Measurements from ENCODE around the gene EIPR1. TPM values are rescaled to one million over a fixed set of nuclear protein-coding genes. Genes with fewer than 3 reads are reported as not detected.

Gene EIPR1
- total RNA-seq, 2 experiments from 2014 or later = 36.2 to 42.7 TPM

DNA sequence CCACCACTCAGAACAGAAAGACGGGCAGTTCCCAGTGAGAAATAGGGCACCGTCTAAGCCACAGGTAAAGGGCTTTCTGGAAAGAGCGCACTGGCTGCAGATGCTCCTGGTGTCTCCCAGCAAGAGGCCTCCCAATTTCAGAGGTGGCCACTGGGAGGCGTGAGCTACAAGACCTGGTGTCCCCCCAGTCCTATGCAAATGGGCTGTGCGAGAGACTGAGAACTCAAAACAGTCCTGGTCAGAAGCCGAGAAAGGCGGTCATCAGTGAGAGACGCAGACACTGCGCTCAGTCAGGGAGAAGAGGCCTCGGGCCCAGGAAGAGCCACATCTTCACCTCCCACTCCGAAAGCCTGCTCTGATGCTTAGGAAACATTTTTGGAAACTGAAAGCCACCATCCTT is 179.5 kb downstream of the EIPR1 start:
- Mint-ChIP-seq H3K27me3 (no peaks in the 10 kb centered on the region), H3K4me3 (no peak overlapping the region), H3K27ac (no peak overlapping the region), H3K9me3 (no peaks in the 10 kb centered on the region), H3K4me1 (peaks cover 2% of the 10 kb centered on the region), H3K36me3 (ENCODE audit: low read depth) (peaks cover 4% of the 10 kb centered on the region)
- ChIA-PET POLR2A (no interaction called here), CTCF (interaction anchor here (1.0 kb wide), 1 partner anchor 9 kb away, joined by 3 read pairs; no protein-coding TSS in a partner anchor)
- DNase-seq = no peak

DNA sequence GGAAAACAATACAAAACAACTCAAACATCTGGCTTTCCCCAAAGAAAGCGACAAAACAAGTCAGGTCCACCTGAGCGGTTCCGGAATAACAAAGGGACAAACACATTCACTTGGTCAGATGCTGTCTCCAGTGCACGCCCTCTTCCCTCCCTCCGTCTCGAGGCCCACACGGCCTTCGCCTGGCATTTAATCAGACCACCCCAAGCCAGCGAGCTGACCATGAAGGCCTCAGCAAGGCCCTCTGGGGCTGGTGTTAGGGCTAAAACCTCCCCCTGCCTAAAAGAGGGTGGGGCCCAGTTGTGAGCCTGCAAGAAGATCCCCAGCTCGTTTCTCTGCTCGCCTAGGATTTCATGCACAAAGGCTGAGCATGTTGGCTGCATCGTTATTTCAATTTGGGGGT is 180.3 kb downstream of the EIPR1 start:
- ChIA-PET POLR2A (no interaction called here), CTCF (interaction anchor here (2.0 kb wide), 1 partner anchor 11 kb away, joined by 5 read pairs; no protein-coding TSS in a partner anchor)
- Mint-ChIP-seq H3K4me3 (no peak overlapping the region), H3K9me3 (no peaks in the 10 kb centered on the region), H3K27me3 (no peaks in the 10 kb centered on the region), H3K27ac (no peak overlapping the region), H3K4me1 (peaks cover 2% of the 10 kb centered on the region), H3K36me3 (ENCODE audit: low read depth) (peaks cover 8% of the 10 kb centered on the region)
- DNase-seq = no peak

DNA sequence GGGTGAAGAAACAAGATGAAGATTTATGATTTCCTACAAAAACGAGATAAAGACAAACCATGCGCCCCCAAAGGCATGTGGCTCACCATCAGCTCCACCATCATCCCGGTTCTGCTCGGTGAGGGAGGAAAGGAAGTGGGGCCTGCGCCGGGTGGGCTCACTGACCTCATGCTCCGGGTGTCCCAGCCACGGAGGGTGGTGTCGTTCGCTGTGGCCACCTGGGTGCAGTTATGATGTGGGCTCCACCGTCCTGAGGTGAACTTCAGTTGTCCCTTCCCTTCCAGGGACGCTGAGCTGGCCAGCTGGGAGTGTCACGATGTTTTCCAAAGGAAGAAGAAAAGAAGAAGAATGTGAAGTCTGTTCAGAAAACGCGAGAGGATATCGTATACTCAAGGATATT is 180.9 kb downstream of the EIPR1 start:
- H3K4me3 Mint-ChIP-seq = no peak overlapping the region
- H3K9me3 Mint-ChIP-seq = no peaks in the 10 kb centered on the region
- DNase-seq = no peak
- POLR2A ChIA-PET = no interaction called here
- H3K4me1 Mint-ChIP-seq = peaks cover 2% of the 10 kb centered on the region
- H3K27ac Mint-ChIP-seq = no peak overlapping the region
- H3K36me3 Mint-ChIP-seq (ENCODE audit: low read depth) = peaks cover 10% of the 10 kb centered on the region
- CTCF ChIA-PET = interaction anchor here (0.5 to 2.0 kb wide), 2 partner anchors 11 to 43 kb away, joined by 3 to 5 read pairs; no protein-coding TSS in a partner anchor
- H3K27me3 Mint-ChIP-seq = no peaks in the 10 kb centered on the region

DNA sequence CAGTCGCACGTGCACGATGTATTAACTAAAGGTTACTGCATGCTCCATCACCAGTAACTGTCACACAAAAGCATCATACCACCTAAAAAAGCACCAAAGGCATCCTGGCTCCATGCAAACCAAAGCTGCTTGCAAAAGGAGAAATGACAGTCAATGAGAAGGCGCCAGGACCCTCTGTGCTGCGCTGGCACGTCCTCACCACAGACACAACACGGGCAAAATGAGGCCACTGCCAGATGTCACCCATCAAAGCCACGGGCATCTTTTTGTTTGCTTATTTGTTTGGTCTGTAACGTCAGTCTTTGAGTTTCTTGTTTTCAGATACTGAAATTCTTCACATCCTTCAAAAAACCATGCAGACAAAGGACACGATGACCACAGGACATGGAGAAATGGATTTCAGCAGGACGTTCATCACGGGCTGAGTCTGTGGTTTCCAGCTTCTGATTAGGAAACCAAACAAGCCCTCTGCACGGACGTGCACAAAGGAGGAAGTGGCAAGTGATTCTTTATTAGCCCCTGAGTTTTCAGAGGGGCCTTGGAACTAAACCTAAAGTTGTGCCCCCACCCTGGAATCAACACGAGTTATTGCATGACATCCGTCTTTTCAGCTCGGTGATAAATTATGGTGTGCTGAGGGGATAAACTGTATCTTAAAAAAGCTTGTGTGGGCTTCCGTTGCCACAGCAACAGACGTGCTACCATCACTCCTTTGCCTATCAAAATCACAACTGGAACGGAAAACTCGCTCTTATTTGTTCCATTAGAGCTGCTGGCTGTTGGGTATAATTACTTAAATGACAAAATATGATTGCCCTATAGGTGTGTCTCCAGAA is 181.8 kb downstream of the EIPR1 start:
- H3K27me3 Mint-ChIP-seq = no peaks in the 10 kb centered on the region
- peaks cover 10% of the 10 kb centered on the region for H3K36me3 Mint-ChIP-seq (ENCODE audit: low read depth)
- H3K4me3 Mint-ChIP-seq = no peak overlapping the region
- no peak overlapping the region for H3K27ac Mint-ChIP-seq
- no peak for DNase-seq
- no peaks in the 10 kb centered on the region for H3K9me3 Mint-ChIP-seq
- peaks cover 2% of the 10 kb centered on the region for H3K4me1 Mint-ChIP-seq
- ChIA-PET CTCF (interaction anchor here (0.5 to 2.0 kb wide), 2 partner anchors 12 to 44 kb away, joined by 3 to 5 read pairs; no protein-coding TSS in a partner anchor), POLR2A (no interaction called here)

DNA sequence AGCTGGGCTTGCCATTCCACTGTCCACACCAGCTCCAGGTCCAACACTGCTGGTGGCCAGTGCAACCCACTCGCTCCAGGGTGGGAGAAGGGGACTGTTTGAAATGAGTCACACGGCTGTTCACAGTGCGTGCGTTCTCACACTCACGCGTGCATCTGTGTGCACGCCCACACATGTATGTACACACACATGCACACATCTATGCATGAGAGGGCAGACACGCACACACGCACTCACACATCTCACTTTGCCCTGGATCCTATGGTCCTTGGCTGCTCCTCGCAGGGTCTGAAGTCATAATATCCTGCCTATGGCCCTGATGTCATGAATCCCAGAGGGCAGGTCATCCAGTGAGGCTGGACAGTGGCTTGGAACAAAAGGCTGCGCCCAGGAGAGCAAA is 182.8 kb downstream of the EIPR1 start:
- Mint-ChIP-seq H3K27ac (no peak overlapping the region), H3K36me3 (ENCODE audit: low read depth) (peaks cover 10% of the 10 kb centered on the region), H3K27me3 (no peaks in the 10 kb centered on the region), H3K4me3 (no peak overlapping the region), H3K4me1 (peaks cover 2% of the 10 kb centered on the region), H3K9me3 (no peaks in the 10 kb centered on the region)
- no peak for DNase-seq
- ChIA-PET POLR2A (no interaction called here), CTCF (no interaction called here)

DNA sequence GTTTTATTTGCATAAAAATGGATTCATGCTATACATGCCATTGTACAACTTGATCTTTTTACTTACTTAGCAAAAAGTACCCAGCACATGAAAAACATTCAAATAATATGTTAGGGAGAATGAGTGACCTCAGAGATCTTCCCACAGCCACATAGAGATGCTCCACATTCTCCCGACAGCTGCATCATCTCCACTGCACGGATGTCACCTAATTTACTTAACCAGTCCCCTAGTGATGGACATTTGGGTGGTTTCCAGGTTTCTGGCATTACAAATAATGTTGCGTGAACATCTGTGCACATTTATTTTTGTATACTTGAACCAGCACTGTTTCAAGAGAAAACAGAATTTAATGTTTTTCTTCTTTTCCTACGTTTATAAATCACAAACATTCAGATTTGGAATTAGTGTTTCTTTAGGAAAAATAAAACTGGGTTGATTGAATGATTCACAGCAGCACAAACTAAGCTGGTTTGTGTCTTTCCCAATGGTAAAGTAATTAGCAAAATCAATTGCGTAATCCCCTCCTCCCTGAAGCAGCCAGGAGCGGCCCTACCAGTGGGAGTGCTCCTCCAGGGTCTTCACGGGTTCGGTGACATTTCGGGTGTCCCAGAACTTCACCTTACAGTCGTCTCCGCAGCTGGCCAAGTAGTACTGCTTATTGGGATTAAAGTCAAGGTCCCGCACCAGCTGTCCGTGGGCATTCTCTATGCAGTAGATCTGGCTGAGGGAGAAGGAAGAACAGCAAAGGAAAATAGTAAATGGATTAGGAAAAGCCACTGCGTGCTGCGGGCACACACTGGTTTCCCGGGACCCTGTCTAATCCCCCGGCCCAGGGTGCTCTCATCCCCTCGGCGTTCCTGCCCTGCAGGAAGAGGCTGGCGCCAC is 183.9 kb downstream of the EIPR1 start:
- Mint-ChIP-seq H3K27me3 (no peaks in the 10 kb centered on the region), H3K36me3 (ENCODE audit: low read depth) (peaks cover 10% of the 10 kb centered on the region), H3K4me1 (no peaks in the 10 kb centered on the region), H3K27ac (no peak overlapping the region), H3K9me3 (no peaks in the 10 kb centered on the region), H3K4me3 (no peak overlapping the region)
- CTCF ChIA-PET = no interaction called here
- no peak for DNase-seq
- POLR2A ChIA-PET = no interaction called here

DNA sequence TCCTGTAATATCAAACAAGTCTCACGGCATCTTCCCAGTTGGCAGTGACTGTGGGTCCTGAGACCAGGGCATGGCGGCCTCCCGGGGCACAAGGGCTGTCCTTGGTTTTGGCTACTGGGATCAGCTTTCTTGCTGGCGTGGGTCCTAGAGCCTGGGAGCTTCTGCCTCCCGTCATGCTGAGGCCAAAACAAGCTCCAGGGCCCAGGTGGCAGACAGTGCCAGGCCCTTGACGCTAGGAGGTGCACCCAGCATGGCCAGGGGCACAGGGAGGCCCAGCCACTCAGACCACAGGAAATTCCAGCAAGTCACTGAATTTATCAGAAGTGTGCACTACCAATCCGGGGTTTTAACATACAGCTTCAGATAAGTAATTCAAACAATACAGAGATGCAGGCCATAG is 184.7 kb downstream of the EIPR1 start:
- POLR2A ChIA-PET = no interaction called here

DNA sequence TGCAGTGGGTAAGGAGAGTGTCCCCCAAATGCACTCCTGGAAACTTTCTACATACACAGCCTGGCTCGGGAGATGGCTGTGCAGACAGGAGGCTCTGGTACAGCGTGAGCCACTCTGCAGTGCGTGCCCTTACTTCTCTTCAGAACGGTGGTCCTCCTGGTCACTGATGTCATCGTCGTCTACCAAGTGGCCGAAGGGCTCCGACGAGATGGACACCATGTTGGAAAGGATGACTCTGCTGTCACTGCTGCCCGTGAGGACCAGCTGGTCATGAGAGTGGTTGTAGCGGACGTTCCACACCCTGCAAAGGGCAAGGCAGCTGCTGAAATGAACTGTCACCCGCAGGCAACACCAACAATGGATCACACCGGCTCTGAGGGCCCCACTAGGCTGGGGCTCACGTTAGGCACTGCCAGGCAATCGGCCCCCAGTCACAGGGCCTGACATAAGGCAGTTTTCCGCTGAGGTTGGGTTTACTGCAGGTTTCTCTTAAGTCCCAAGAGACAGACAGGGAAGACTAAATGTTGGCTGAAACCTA is 185.3 kb downstream of the EIPR1 start:
- Mint-ChIP-seq H3K4me1 (no peaks in the 10 kb centered on the region), H3K27ac (no peak overlapping the region), H3K27me3 (no peaks in the 10 kb centered on the region), H3K4me3 (no peak overlapping the region), H3K36me3 (ENCODE audit: low read depth) (peaks cover 10% of the 10 kb centered on the region), H3K9me3 (no peaks in the 10 kb centered on the region)
- POLR2A ChIA-PET = no interaction called here
- DNase-seq = no peak
- CTCF ChIA-PET = no interaction called here

More for the DNA sequence above, 184.7 kb downstream of the EIPR1 start:
- H3K27me3 Mint-ChIP-seq = no peaks in the 10 kb centered on the region
- no peaks in the 10 kb centered on the region for H3K4me1 Mint-ChIP-seq
- H3K9me3 Mint-ChIP-seq = no peaks in the 10 kb centered on the region
- no peak for DNase-seq
- peaks cover 10% of the 10 kb centered on the region for H3K36me3 Mint-ChIP-seq (ENCODE audit: low read depth)
- H3K4me3 Mint-ChIP-seq = no peak overlapping the region
- CTCF ChIA-PET = no interaction called here
- no peak overlapping the region for H3K27ac Mint-ChIP-seq

DNA sequence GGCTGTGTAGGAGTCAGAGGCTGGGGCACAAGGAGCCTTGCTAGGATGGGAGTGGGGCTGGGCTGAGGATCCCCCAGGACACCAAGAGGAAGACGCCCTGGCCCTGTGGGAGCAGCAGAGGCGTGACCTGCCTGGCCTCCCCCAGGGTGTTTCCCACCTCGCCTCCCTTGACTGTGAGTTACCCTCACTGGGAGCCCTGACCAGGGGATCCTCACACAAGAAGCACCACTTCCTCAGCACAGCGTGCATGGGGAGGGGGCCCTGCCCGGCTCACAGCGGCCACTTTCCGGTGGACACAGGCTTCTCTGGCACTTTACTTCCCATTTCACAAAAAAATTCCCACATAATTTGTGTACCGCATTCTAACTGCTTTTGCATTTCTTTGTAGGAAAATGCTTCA is 187.7 kb downstream of the EIPR1 start:
- ChIA-PET POLR2A (no interaction called here), CTCF (no interaction called here)
- Mint-ChIP-seq H3K27ac (no peak overlapping the region), H3K9me3 (no peaks in the 10 kb centered on the region), H3K27me3 (no peaks in the 10 kb centered on the region), H3K4me1 (no peaks in the 10 kb centered on the region), H3K36me3 (ENCODE audit: low read depth) (peaks cover 9% of the 10 kb centered on the region), H3K4me3 (no peak overlapping the region)
- no peak for DNase-seq

DNA sequence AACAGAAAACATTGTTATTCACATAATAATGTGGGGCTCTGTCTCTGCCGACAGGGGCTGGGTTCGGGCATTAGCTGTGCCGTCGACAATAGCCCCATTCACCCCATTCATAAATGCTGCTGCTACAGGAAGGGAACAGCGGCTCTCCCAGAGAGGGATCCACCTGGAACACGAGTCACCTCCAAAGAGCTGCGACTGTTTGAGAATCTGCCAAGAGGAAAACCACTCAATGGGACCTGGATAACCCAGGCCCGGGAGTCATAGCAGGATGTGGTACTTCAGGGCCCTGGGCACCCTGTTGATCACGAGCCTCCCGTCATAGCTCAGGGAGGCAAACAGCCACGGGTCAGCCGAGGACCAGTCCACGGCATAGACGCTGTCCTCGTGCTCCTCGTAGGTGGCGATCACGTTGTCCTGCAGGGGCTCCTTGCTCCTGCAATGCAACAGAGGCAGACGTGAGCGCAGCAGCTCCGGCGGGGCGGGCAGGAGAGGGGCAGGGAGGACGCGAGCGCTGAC is 188.5 kb downstream of the EIPR1 start:
- Mint-ChIP-seq H3K9me3 (no peaks in the 10 kb centered on the region), H3K27me3 (no peaks in the 10 kb centered on the region), H3K4me3 (no peak overlapping the region), H3K4me1 (no peaks in the 10 kb centered on the region), H3K36me3 (ENCODE audit: low read depth) (peaks cover 5% of the 10 kb centered on the region), H3K27ac (no peak overlapping the region)
- ChIA-PET POLR2A (no interaction called here), CTCF (interaction anchor here (1.5 kb wide), 1 partner anchor 9 kb away, joined by 3 read pairs; no protein-coding TSS in a partner anchor)
- no peak for DNase-seq

DNA sequence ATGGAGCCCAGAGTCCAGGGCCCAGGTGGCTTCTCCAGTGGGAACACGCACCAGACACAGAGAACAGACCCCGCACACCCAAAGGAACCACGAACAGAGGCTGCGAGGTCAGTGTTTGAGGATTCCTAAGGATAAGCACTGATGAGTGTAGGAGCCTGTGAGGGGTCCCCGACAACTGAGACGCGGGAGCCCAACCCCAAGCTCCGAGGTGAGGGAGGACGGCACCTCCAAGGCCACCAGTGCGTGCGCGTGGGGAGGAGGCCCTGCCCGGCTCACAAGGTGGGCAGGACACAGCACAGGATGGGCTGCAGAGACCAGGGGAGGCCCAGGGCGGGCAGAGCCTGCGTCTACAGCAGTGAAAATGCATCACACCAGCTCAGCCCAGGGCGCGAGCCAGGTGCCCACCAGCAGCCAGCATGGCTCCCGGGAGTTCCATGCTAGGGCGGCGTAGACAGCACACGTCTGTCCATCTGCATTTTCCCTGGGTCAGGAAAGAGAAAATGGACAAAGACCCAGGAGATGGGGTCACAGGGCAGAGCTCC is 189.1 kb downstream of the EIPR1 start:
- Mint-ChIP-seq H3K27ac (no peak overlapping the region), H3K9me3 (no peaks in the 10 kb centered on the region), H3K36me3 (ENCODE audit: low read depth) (peaks cover 5% of the 10 kb centered on the region), H3K4me1 (no peaks in the 10 kb centered on the region), H3K27me3 (no peaks in the 10 kb centered on the region), H3K4me3 (no peak overlapping the region)
- DNase-seq = no peak
- ChIA-PET POLR2A (no interaction called here), CTCF (interaction anchor here (1.5 kb wide), 1 partner anchor 10 kb away, joined by 3 read pairs; no protein-coding TSS in a partner anchor)

DNA sequence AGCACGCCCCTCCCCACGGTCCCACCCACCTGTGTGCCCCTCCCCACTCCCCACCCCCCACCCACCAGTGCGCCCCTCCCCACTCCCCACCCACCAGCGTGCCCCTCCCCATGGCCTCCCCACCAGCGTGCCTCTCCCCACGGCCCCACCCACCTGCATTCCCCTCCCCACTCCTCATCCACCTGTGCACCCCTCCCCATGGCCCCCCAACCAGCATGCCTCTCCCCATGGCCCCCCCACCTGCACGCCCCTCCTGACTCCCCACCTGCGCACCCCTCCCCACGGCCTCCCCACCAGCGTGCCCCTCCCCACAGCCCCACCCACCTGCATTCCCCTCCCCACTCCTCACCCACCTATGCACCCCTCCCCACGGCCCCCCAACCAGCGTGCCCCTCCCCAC is 190.2 kb downstream of the EIPR1 start:
- no peaks in the 10 kb centered on the region for H3K4me1 Mint-ChIP-seq
- no peak overlapping the region for H3K27ac Mint-ChIP-seq
- ChIA-PET POLR2A (no interaction called here), CTCF (no interaction called here)
- H3K9me3 Mint-ChIP-seq = no peaks in the 10 kb centered on the region
- H3K36me3 Mint-ChIP-seq (ENCODE audit: low read depth) = peaks cover 2% of the 10 kb centered on the region
- DNase-seq = no peak
- no peak overlapping the region for H3K4me3 Mint-ChIP-seq
- no peaks in the 10 kb centered on the region for H3K27me3 Mint-ChIP-seq

DNA sequence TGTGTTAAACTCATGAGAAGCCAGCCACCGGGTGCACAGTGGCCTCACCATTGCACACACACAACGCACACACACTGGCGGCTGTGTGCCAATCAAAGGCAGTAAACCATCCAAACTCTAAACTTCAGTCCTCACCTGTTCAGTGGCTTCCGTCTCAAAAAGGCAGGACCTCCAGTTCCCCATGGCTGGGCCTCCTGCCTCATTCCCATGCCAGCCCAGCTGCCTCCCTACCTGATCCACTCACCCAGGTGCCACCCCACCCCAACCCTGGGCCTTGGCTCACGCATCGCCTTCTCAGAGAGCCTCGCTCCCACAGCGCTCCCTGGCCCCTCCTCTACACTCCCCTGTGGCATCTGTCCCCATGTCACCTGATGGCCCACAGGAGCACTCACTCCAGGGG is 190.9 kb downstream of the EIPR1 start:
- ChIA-PET CTCF (no interaction called here), POLR2A (no interaction called here)
- no peak for DNase-seq
- H3K4me3 Mint-ChIP-seq = no peak overlapping the region
- H3K4me1 Mint-ChIP-seq = no peaks in the 10 kb centered on the region
- no peaks in the 10 kb centered on the region for H3K27me3 Mint-ChIP-seq
- H3K27ac Mint-ChIP-seq = no peak overlapping the region
- peaks cover under 1% of the 10 kb centered on the region for H3K36me3 Mint-ChIP-seq (ENCODE audit: low read depth)
- no peaks in the 10 kb centered on the region for H3K9me3 Mint-ChIP-seq
